Bronchial epithelial cell (primary cell): ENCODE data around the gene STAC3. TPM values are rescaled to one million over a fixed set of nuclear protein-coding genes. Genes with fewer than 3 reads are reported as not detected.

Experiments used
- DNase-seq: peaks from one replicate; pipeline ENCODE4 v3.0.0-alpha.2; 2010; ENCODE audit warnings: low read depth
- FAIRE-seq: peaks from 2 replicates; lab custom pipeline; 2011; peaks lifted over from hg19 to GRCh38; lab: Jason Lieb, UNC
- H3K27me3 ChIP-seq: 2 replicates; pipeline ENCODE4 v1.5.1; 2011; ENCODE audit warnings: low read length; ENCODE audit not compliant: control insufficient read depth, insufficient read depth
- H3K36me3 ChIP-seq: 2 replicates; pipeline ENCODE4 v1.5.1; 2011; ENCODE audit warnings: low read length; ENCODE audit not compliant: control insufficient read depth, insufficient read depth
- H3K4me3 ChIP-seq: 2 replicates; pipeline ENCODE4 v1.5.1; 2011; ENCODE audit warnings: mild to moderate bottlenecking, low read depth, low read length, control low read depth
- CTCF ChIP-seq: IDR thresholded peaks from 2 replicates; pipeline ENCODE4 v1.5.1; 2011; ENCODE audit warnings: mild to moderate bottlenecking, moderate library complexity, low read length, control low read depth, inconsistent platforms; ENCODE audit not compliant: insufficient read depth, severe bottlenecking
- total RNA-seq: library from RNA; depleted of rRNA; stranded (reverse); fragments of >200 nt; gene quantifications from 2 replicates; pipeline ENCODE4 v1.2.1, GENCODE V29; 2014

Gene STAC3
- total RNA-seq, 1 donor from 2014 or later = 0.26 TPM

GRCh38 chr12:57198329-57198728 lies 52.7 kb downstream of the STAC3 start:
- FAIRE-seq = no peak
- H3K36me3 ChIP-seq = peaks cover 60% of the 10 kb centered on the region

GRCh38 chr12:57196956-57197355 lies 54.0 kb downstream of the STAC3 start:
- TF ChIP-seq CTCF = no peak
- Histone ChIP-seq H3K4me3 (no peak overlapping the region), H3K27me3 (no peaks in the 10 kb centered on the region), H3K36me3 (peaks cover 60% of the 10 kb centered on the region)
- DNase-seq = no peak
- FAIRE-seq = no peak

More at GRCh38 chr12:57198329-57198728, 52.7 kb downstream of the STAC3 start:
- DNase-seq = no peak
- no peak for TF ChIP-seq CTCF
- H3K4me3 ChIP-seq = no peak overlapping the region
- no peaks in the 10 kb centered on the region for H3K27me3 ChIP-seq

- Histone ChIP-seq H3K27me3 (no peaks in the 10 kb centered on the region), H3K36me3 (peaks cover 63% of the 10 kb centered on the region), H3K4me3 (no peak overlapping the region)
- no peak for FAIRE-seq
- no peak for DNase-seq
- no peak for TF ChIP-seq CTCF
These were observed 54.5 kb downstream of the STAC3 start for GRCh38 chr12:57196439-57196838.

GRCh38 chr12:57195611-57196371 lies 55.2 kb downstream of the STAC3 start:
- Histone ChIP-seq H3K4me3 (no peak overlapping the region), H3K27me3 (no peaks in the 10 kb centered on the region), H3K36me3 (peaks cover 69% of the 10 kb centered on the region)
- DNase-seq (no peak), FAIRE-seq (no peak)
- TF ChIP-seq CTCF = no peak

- FAIRE-seq (no peak), DNase-seq (no peak)
- TF ChIP-seq CTCF = no peak
- Histone ChIP-seq H3K4me3 (no peak overlapping the region), H3K27me3 (no peaks in the 10 kb centered on the region), H3K36me3 (peaks cover 69% of the 10 kb centered on the region)
These were observed 55.8 kb downstream of the STAC3 start for GRCh38 chr12:57195186-57195585.

GRCh38 chr12:57194253-57194652 lies 56.7 kb downstream of the STAC3 start:
- no peak for TF ChIP-seq CTCF
- DNase-seq = no peak
- peaks cover 65% of the 10 kb centered on the region for H3K36me3 ChIP-seq

More at GRCh38 chr12:57194253-57194652, 56.7 kb downstream of the STAC3 start:
- FAIRE-seq = no peak
- Histone ChIP-seq H3K27me3 (no peaks in the 10 kb centered on the region), H3K4me3 (no peak overlapping the region)
